Measurements from ENCODE around the gene PABPC1L2B. TPM values are rescaled to one million over a fixed set of nuclear protein-coding genes. Genes with fewer than 3 reads are reported as not detected.

PABPC1L2B gene
- total RNA-seq, 6 donors from 2014 or later: not detected

Other genes starting within 250 kb of the PABPC1L2B start
- gene DMRTC1B, start 226.0 kb upstream of the PABPC1L2B start, total RNA-seq: 1 to 10 TPM in 1 of 6 donors, under 1 TPM in 4, not detected in 1; 0.24 to 1.4 (median 0.79) TPM
- not detected for gene FAM236B, start 220.3 kb upstream of the PABPC1L2B start, total RNA-seq
- not detected for gene FAM236D, start 194.7 kb upstream of the PABPC1L2B start, total RNA-seq
- not detected for gene FAM236C, start 90.3 kb upstream of the PABPC1L2B start, total RNA-seq
- not detected for gene FAM236A, start 64.7 kb upstream of the PABPC1L2B start, total RNA-seq
- gene DMRTC1, start 59.1 kb upstream of the PABPC1L2B start, total RNA-seq: under 1 TPM in 2 of 6 donors, not detected in 4; 0.29 to 0.44 TPM
- gene PABPC1L2A, start 76.6 kb downstream of the PABPC1L2B start, total RNA-seq: not detected
- 1 to 10 TPM in 4 of 6 donors, not detected in 2; 1.3 to 2.5 (median 1.5) TPM for gene NAP1L2, start 211.9 kb downstream of the PABPC1L2B start, total RNA-seq